Prostate gland (tissue), 2 donors: ENCODE measurements around the gene GPR84. TPM values are rescaled to one million over a fixed set of nuclear protein-coding genes. Genes with fewer than 3 reads are reported as not detected.

Experiments
- DNase-seq: peaks from one replicate; pipeline ENCODE4 v3.0.0-alpha.2; 2019; ENCODE audit warnings: low spot score
- H3K27ac ChIP-seq, 2 donors: fragments of 200-600 bp; sonication (generic); 2 replicates each; pipeline ENCODE4 v1.5.1; 2017 to 2019
- H3K27me3 ChIP-seq: fragments of 200-600 bp; sonication (generic); replicated peaks from 2 replicates; pipeline ENCODE4 v1.5.1; 2019; ENCODE audit not compliant: insufficient read depth
- H3K36me3 ChIP-seq, 2 donors: fragments of 200-600 bp; sonication (generic); 1 replicate in 1 of 2; 2 replicates in 1 of 2; pipeline versions ENCODE4 v1.5.1 to v1.8.1; 2017 to 2019
- H3K4me1 ChIP-seq: fragments of 200-600 bp; sonication (generic); replicated peaks from 2 replicates; pipeline ENCODE4 v1.5.1; 2019
- H3K4me3 ChIP-seq, 2 donors: fragments of 200-600 bp; sonication (generic); 2 replicates each; pipeline ENCODE4 v1.5.1; 2017 to 2019
- H3K9me3 ChIP-seq: fragments of 200-600 bp; sonication (generic); 2 replicates; pipeline ENCODE4 v1.5.1; 2017
- POLR2A ChIP-seq: fragments of 450-650 bp; IDR thresholded peaks from one replicate; pipeline ENCODE4 v1.6.1; 2016; ENCODE audit warnings: antibody characterized with exemption, mild to moderate bottlenecking
- POLR2AphosphoS5 ChIP-seq: sonication (generic); formaldehyde crosslinking; IDR thresholded peaks from one replicate; pipeline ENCODE4 v1.6.1; 2017; ENCODE audit warnings: antibody characterized with exemption
- WGBS: methylation state at CpG from one replicate; pipeline ENCODE4 v1.1.5; 2018; 5-methylcytosine and 5-hydroxymethylcytosine counted together
- intact Hi-C: fragments of 100-400 bp; cut with DNase I; formaldehyde crosslinking; loops from one replicate; pipeline ENCODE4 v1.14.2; 2022
- total RNA-seq, 2 donors: library from RNA; depleted of rRNA; stranded (reverse); fragments of >200 nt; gene quantifications; one replicate each; pipeline ENCODE4 v1.1.0, GENCODE V29; 2016
- TF ChIP-seq, protein P1 (sequence below), 4 experiments: fragments of 200-600 bp in 2 of 4; fragments of 450-650 bp in 2 of 4; sonication (generic) in 2 of 4; IDR thresholded peaks; 1 replicate in 3 of 4; 2 replicates in 1 of 4; pipeline ENCODE4 v1.5.1; 2016 to 2019; ENCODE audit warnings: antibody characterized with exemption in 4 of 4, mild to moderate bottlenecking in 2 of 4, moderate library complexity in 2 of 4

GPR84 gene
- total RNA-seq, 2 donors from 2014 or later, result 0.97 TPM; not detected in 1

DNA sequence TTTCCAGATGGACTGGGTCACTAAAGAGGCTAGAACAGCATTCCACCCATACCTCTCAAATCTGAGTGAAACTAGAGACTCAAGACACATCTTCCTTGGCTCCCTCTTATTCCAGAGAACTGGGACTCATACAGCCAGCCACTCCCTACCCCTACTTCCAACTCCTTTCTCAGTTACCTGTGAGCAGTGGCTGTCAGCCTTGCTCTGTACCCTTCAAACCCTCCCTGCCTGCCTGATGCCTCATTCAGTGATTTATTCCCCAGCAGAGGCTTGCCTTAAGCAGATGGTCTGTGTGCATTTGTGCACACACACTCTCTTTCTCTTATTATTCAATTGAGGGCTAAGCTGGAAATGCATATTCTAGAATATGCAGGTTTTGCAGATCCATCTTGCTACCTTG lies 14.6 kb downstream of the GPR84 start:
- Histone ChIP-seq H3K36me3 (peaks cover 11 to 22% of the 10 kb centered on the region in 2 donors), H3K4me3 (no peak overlapping the region), H3K27me3 (no peaks in the 10 kb centered on the region), H3K9me3 (no peaks in the 10 kb centered on the region), H3K27ac (no peak overlapping the region), H3K4me1 (peaks cover 5% of the 10 kb centered on the region)
- DNase-seq, result no peak
- no peak for TF ChIP-seq POLR2AphosphoS5
- TF ChIP-seq, protein P1, sequence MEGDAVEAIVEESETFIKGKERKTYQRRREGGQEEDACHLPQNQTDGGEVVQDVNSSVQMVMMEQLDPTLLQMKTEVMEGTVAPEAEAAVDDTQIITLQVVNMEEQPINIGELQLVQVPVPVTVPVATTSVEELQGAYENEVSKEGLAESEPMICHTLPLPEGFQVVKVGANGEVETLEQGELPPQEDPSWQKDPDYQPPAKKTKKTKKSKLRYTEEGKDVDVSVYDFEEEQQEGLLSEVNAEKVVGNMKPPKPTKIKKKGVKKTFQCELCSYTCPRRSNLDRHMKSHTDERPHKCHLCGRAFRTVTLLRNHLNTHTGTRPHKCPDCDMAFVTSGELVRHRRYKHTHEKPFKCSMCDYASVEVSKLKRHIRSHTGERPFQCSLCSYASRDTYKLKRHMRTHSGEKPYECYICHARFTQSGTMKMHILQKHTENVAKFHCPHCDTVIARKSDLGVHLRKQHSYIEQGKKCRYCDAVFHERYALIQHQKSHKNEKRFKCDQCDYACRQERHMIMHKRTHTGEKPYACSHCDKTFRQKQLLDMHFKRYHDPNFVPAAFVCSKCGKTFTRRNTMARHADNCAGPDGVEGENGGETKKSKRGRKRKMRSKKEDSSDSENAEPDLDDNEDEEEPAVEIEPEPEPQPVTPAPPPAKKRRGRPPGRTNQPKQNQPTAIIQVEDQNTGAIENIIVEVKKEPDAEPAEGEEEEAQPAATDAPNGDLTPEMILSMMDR (IDR thresholded peaks at IDR 0.05), result no peak
- intact Hi-C loops, result no loop called here

DNA sequence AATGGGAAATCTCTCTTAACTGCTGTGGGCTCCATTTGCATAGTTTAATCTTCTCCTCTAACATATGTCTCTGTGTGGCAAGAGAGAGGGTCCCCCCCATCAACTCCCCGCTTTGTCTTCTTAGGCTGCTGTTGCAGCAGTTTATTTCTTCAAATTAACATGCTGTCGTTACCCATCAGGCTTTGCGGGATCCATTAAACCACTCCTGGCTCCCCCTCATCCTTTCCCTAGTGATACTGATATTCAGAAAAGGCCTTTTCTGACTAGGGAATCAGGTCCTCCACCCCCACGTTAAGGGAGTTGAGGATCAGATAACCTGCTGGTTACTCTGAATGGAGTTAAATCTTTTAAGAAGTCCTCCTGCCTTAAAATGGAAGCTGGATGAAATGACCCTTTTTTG lies 15.2 kb downstream of the GPR84 start:
- Histone ChIP-seq H3K27me3 (no peaks in the 10 kb centered on the region), H3K4me3 (no peak overlapping the region), H3K4me1 (peaks cover 5% of the 10 kb centered on the region), H3K36me3 (peaks cover 11 to 23% of the 10 kb centered on the region in 2 donors), H3K9me3 (no peaks in the 10 kb centered on the region), H3K27ac (no peak overlapping the region)
- TF ChIP-seq, protein P1 (IDR thresholded peaks at IDR 0.05), result no peak
- TF ChIP-seq POLR2AphosphoS5, result no peak
- TF ChIP-seq POLR2A, result no peak
- 82% methylated on average over 4 of the region's 4 CpGs for WGBS
- no peak for DNase-seq
- intact Hi-C loops, result no loop called here

DNA sequence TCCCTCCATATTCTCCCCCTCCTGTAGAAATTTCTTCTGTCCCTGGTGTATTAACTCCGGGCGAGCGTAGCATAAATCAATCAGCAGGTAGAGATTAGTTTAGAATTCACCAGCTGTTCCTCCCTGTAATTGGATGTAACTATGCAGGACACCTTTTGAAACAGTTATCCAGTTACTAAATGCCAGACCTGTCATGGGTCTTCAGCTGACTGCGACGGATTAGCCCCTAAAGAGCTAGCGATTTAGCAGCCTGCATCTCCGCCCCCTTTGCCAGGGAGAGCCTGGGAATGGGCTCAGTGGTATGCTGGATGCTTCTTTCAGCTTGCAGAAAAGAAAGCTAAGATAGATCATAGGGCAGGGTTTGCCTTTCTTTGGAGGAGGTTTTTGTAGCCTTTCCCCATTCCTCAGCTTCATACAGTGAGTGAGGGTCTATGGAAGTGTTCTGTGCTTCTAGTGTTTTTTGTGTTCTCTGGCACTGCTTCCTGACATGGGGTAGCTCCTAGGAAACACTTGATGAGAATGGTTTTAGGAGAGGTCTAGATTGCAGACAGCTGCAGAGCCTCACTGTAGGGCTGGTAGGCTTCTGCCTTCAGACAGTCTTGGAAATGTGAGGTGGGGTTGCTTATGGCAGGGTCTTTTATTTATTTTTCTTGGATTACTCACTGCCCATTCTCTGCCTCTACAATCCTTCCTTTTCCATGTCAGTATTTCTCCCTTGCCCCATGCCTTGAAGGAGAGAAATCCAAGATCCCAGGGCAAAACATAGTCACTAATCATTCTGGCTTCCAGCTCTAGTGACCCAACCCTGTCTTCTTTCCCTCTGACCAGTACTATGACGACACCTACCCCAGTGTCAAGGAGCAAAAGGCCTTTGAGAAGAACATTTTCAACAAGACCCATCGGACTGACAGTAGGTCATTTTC lies 22.6 kb downstream of the GPR84 start:
- 71% methylated on average over 9 of the region's 9 CpGs for WGBS
- peaks cover 8 to 16% of the 10 kb centered on the region in 2 donors for H3K36me3 ChIP-seq

DNA sequence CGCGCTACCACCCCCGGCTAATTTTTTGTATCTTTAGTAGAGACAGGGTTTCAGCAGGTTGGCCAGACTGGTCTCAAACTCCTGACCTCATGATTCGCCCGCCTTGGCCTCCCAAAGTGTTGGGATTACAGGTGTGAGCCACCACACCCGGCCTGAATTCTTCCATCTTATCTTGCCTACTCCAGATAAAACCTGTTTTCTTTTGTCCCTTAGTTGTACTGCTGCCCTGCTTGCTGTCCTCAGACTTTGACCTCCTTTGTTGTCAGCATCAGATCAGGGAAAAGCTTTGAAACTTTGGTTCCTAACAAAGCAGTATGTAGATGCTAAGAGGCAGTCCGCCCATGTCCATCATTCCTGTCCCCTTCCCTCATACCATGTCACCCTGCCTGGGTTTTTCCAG lies 23.4 kb downstream of the GPR84 start:
- H3K36me3 ChIP-seq, result peaks cover 8 to 16% of the 10 kb centered on the region in 2 donors
- no peaks in the 10 kb centered on the region for H3K4me1 ChIP-seq
- DNase-seq, result no peak
- H3K4me3 ChIP-seq, result no peak overlapping the region
- no peaks in the 10 kb centered on the region for H3K27me3 ChIP-seq
- intact Hi-C loops, result loop anchor here (2.0 kb wide), 1 partner anchor 14 kb away; no protein-coding TSS in a partner anchor
- 94% methylated on average over 7 of the region's 7 CpGs for WGBS
- H3K9me3 ChIP-seq, result no peaks in the 10 kb centered on the region
- TF ChIP-seq POLR2AphosphoS5 (no peak), POLR2A (no peak)
- TF ChIP-seq, protein P1 (IDR thresholded peaks at IDR 0.05), result no peak
- no peak overlapping the region for H3K27ac ChIP-seq

More for the DNA sequence above, 22.6 kb downstream of the GPR84 start:
- intact Hi-C loops, result loop anchor here (2.0 kb wide), 1 partner anchor 13 kb away; no protein-coding TSS in a partner anchor
- Histone ChIP-seq H3K4me1 (no peaks in the 10 kb centered on the region), H3K4me3 (no peak overlapping the region), H3K9me3 (no peaks in the 10 kb centered on the region), H3K27me3 (no peaks in the 10 kb centered on the region), H3K27ac (no peak overlapping the region)
- DNase-seq, result no peak
- TF ChIP-seq, protein P1 (IDR thresholded peaks at IDR 0.05), result no peak
- no peak for TF ChIP-seq POLR2A
- TF ChIP-seq POLR2AphosphoS5, result no peak
